GM21786 (cell line): ENCODE measurements around the gene EXOC4.
A peak's percentile ranks its signal among the peaks of the same experiment; 100 is the strongest.
"Not testable (repeated sequence)": the region's sequence is repeated elsewhere in the genome, so short reads cannot be mapped to it uniquely, and the experiment has no call there.

ENCODE experiments used
- ATAC-seq: cut with Tn5 transposase; IDR thresholded peaks from one replicate; pipeline ENCODE4 v1.9.1; 2021; ENCODE audit not compliant: unreplicated experiment

EXOC4 gene

GRCh38 chr7:133313575-133313974, 60.7 kb downstream of the EXOC4 start:
- ATAC-seq: no peak

GRCh38 chr7:133314084-133314483, 61.2 kb downstream of the EXOC4 start:
- no peak for ATAC-seq

GRCh38 chr7:133315332-133316040, 62.6 kb downstream of the EXOC4 start:
- no peak for ATAC-seq

- no peak for ATAC-seq
Observed at GRCh38 chr7:133319842-133320241, 67.0 kb downstream of the EXOC4 start.

GRCh38 chr7:133320891-133321290, 68.0 kb downstream of the EXOC4 start:
- no peak for ATAC-seq

- not testable (repeated sequence) for ATAC-seq
Observed at GRCh38 chr7:133321366-133321765, 68.5 kb downstream of the EXOC4 start.

GRCh38 chr7:133326745-133327144, 73.9 kb downstream of the EXOC4 start:
- not testable (repeated sequence) for ATAC-seq

GRCh38 chr7:133328021-133328420, 75.1 kb downstream of the EXOC4 start:
- ATAC-seq: not testable (repeated sequence)

- ATAC-seq: no peak
Observed at GRCh38 chr7:133330085-133330484, 77.2 kb downstream of the EXOC4 start.

GRCh38 chr7:133331861-133332260, 79.0 kb downstream of the EXOC4 start:
- no peak for ATAC-seq

- no peak for ATAC-seq
Observed at GRCh38 chr7:133339772-133340171, 86.9 kb downstream of the EXOC4 start.

GRCh38 chr7:133344275-133344674, 91.4 kb downstream of the EXOC4 start:
- no peak for ATAC-seq

- no peak for ATAC-seq
Observed at GRCh38 chr7:133345690-133346421, 93.0 kb downstream of the EXOC4 start.

- no peak for ATAC-seq
Observed at GRCh38 chr7:133348250-133348649, 95.4 kb downstream of the EXOC4 start.

- peak; percentile 62 for ATAC-seq
Observed at GRCh38 chr7:133349101-133349500, 96.2 kb downstream of the EXOC4 start.

- ATAC-seq: no peak
Observed at GRCh38 chr7:133352430-133352829, 99.6 kb downstream of the EXOC4 start.

- ATAC-seq: no peak
Observed at GRCh38 chr7:133353775-133354174, 100.9 kb downstream of the EXOC4 start.

- no peak for ATAC-seq
Observed at GRCh38 chr7:133354546-133355324, 101.9 kb downstream of the EXOC4 start.

- no peak for ATAC-seq
Observed at GRCh38 chr7:133355325-133355708, 102.4 kb downstream of the EXOC4 start.

- no peak for ATAC-seq
Observed at GRCh38 chr7:133355822-133356221, 102.9 kb downstream of the EXOC4 start.

GRCh38 chr7:133358708-133359107, 105.8 kb downstream of the EXOC4 start:
- ATAC-seq: no peak

GRCh38 chr7:133359449-133359848, 106.6 kb downstream of the EXOC4 start:
- ATAC-seq: no peak
